C4-2B (cell line): ENCODE results near the gene CHST14.

ENCODE experiments used
- CTCF ChIP-seq: fragments of 450-650 bp; conservative IDR thresholded peaks from 2 replicates; pipeline ENCODE4 v1.5.1; 2017; ENCODE audit warnings: mild to moderate bottlenecking
- ZFX ChIP-seq: fragments of 450-650 bp; IDR thresholded peaks from 2 replicates; pipeline ENCODE4 v1.6.1; 2017

DNA sequence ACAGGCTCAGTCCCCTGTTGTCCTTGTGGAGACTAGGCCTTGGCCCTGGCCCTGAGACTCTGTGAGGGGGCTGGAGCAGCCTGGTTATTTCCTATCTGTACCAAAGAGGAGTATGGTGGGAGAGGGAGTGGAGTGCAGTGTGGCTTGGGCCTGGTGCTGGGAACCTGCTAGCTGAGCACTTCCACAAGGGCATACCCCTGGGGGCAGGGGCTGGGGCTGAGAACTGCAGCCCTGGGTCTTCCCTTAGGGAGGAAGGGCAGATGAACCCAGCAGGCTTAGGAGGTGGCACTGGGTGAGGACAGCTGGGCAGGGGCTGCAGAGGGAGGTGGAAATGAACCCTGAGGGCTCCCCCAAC lies 3.5 kb upstream of the CHST14 start:
- TF ChIP-seq CTCF (no peak), ZFX (no peak)
